Tibial nerve (tissue), 4 donors: ENCODE data around the gene COPE. TPM values are rescaled to one million over a fixed set of nuclear protein-coding genes. Genes with fewer than 3 reads are reported as not detected.

ENCODE experiments used
- DNase-seq, 2 donors: peaks; one replicate each; pipeline ENCODE4 v3.0.0-alpha.2; 2019; ENCODE audit warnings: low spot score in 2 of 2
- H3K27ac ChIP-seq, 4 donors: fragments of 200-600 bp; sonication (generic) in 3 of 4; one replicate each; pipeline ENCODE4 v1.5.1; 2017 to 2019; ENCODE audit warnings: mild to moderate bottlenecking in 1 of 4
- H3K27me3 ChIP-seq, 2 donors: fragments of 200-600 bp; sonication (generic) in 1 of 2; one replicate each; pipeline versions ENCODE4 v1.5.1 to v1.6.0; 2017 to 2019
- H3K36me3 ChIP-seq, 3 donors: fragments of 200-600 bp; sonication (generic); one replicate each; pipeline ENCODE4 v1.5.1; 2018 to 2019
- H3K4me1 ChIP-seq, 4 donors: fragments of 200-600 bp; sonication (generic) in 3 of 4; one replicate each; pipeline ENCODE4 v1.5.1; 2017 to 2019
- H3K4me3 ChIP-seq, 4 donors: fragments of 200-600 bp; sonication (generic) in 3 of 4; one replicate each; pipeline ENCODE4 v1.5.1; 2017 to 2019; ENCODE audit warnings: mild to moderate bottlenecking in 1 of 4, moderate library complexity in 1 of 4
- H3K9me3 ChIP-seq, 4 donors: fragments of 200-600 bp; sonication (generic) in 3 of 4; one replicate each; pipeline ENCODE4 v1.5.1; 2017 to 2019
- CTCF ChIP-seq, 5 experiments: fragments of 200-600 bp in 3 of 5; fragments of 450-650 bp in 2 of 5; sonication (generic) in 3 of 5; IDR thresholded peaks; one replicate each; pipeline ENCODE4 v1.5.1; 2016 to 2019; ENCODE audit warnings: antibody characterized with exemption in 5 of 5, mild to moderate bottlenecking in 3 of 5, moderate library complexity in 2 of 5
- EP300 ChIP-seq, 2 donors: sonication (generic); formaldehyde crosslinking; IDR thresholded peaks; one replicate each; pipeline ENCODE4 v1.6.1; 2017; ENCODE audit warnings: antibody characterized with exemption in 2 of 2, mild to moderate bottlenecking in 1 of 2
- POLR2A ChIP-seq, 2 donors: fragments of 450-650 bp; IDR thresholded peaks; one replicate each; pipeline ENCODE4 v1.6.1; 2017; ENCODE audit warnings: antibody characterized with exemption in 2 of 2, mild to moderate bottlenecking in 2 of 2, moderate library complexity in 2 of 2
- WGBS, 2 donors: methylation state at CpG; one replicate each; pipeline ENCODE4 v1.1.5; 2018; 5-methylcytosine and 5-hydroxymethylcytosine counted together
- total RNA-seq, 4 donors: library from RNA; depleted of rRNA; stranded (reverse); fragments of >200 nt; gene quantifications; one replicate each; pipeline ENCODE4 v1.1.0, GENCODE V29; 2016

COPE gene
- total RNA-seq, 4 donors from 2014 or later = 151 to 266 (median 183) TPM

- Histone ChIP-seq H3K4me3 (no peak overlapping the region), H3K4me1 (peaks cover 0 to 22% (median 10%) of the 10 kb centered on the region in 4 donors), H3K36me3 (peaks cover 6 to 58% (median 17%) of the 10 kb centered on the region in 3 donors), H3K9me3 (no peaks in the 10 kb centered on the region), H3K27me3 (no peaks in the 10 kb centered on the region), H3K27ac (no peak overlapping the region)
- DNase-seq = no peak
- 51 to 69% methylated on average over 39 to 52 of the region's 71 CpGs for WGBS, 2 donors
- no peak for TF ChIP-seq CTCF (IDR thresholded peaks at IDR 0.05)
- TF ChIP-seq EP300 (IDR thresholded peaks at IDR 0.05) = no peak
- TF ChIP-seq POLR2A (IDR thresholded peaks at IDR 0.05) = no peak
These were observed 50.1 kb downstream of the COPE start for GRCh38 chr19:18869023-18869618.

- TF ChIP-seq POLR2A (IDR thresholded peaks at IDR 0.05) = no peak
- Histone ChIP-seq H3K36me3 (peaks cover 9 to 62% (median 23%) of the 10 kb centered on the region in 3 donors), H3K27ac (no peak overlapping the region), H3K27me3 (no peaks in the 10 kb centered on the region), H3K4me1 (peaks cover 0 to 22% (median 10%) of the 10 kb centered on the region in 4 donors), H3K9me3 (no peaks in the 10 kb centered on the region), H3K4me3 (no peak overlapping the region)
- DNase-seq = no peak
- 57 to 80% methylated on average over 54 to 64 of the region's 77 CpGs for WGBS, 2 donors
These were observed 50.7 kb downstream of the COPE start for GRCh38 chr19:18868380-18869022.

GRCh38 chr19:18867751-18868150 is 51.4 kb downstream of the COPE start:
- TF ChIP-seq CTCF (IDR thresholded peaks at IDR 0.05) (no peak), EP300 (IDR thresholded peaks at IDR 0.05) (no peak), POLR2A (IDR thresholded peaks at IDR 0.05) (no peak)
- Histone ChIP-seq H3K27me3 (no peaks in the 10 kb centered on the region), H3K27ac (no peak overlapping the region), H3K4me3 (no peak overlapping the region), H3K36me3 (peaks cover 11 to 70% (median 31%) of the 10 kb centered on the region in 3 donors), H3K4me1 (peaks cover 0 to 22% (median 10%) of the 10 kb centered on the region in 4 donors), H3K9me3 (no peaks in the 10 kb centered on the region)
- WGBS, 2 donors = 94 to 95% methylated on average over 23 of the region's 23 CpGs
- DNase-seq = no peak

GRCh38 chr19:18867199-18867598 is 52.0 kb downstream of the COPE start:
- Histone ChIP-seq H3K27me3 (no peaks in the 10 kb centered on the region), H3K9me3 (no peaks in the 10 kb centered on the region), H3K4me1 (peaks cover 0 to 22% (median 10%) of the 10 kb centered on the region in 4 donors), H3K36me3 (peaks cover 11 to 75% (median 31%) of the 10 kb centered on the region in 3 donors), H3K4me3 (no peak overlapping the region), H3K27ac (no peak overlapping the region)
- no peak for TF ChIP-seq EP300 (IDR thresholded peaks at IDR 0.05)
- TF ChIP-seq CTCF (IDR thresholded peaks at IDR 0.05) = no peak
- TF ChIP-seq POLR2A (IDR thresholded peaks at IDR 0.05) = no peak
- WGBS, 2 donors = 88 to 92% methylated on average over 20 to 22 of the region's 23 CpGs
- DNase-seq = no peak

GRCh38 chr19:18866800-18867123 is 52.4 kb downstream of the COPE start:
- WGBS, 2 donors = 67 to 69% methylated on average over 17 of the region's 17 CpGs
- peak overlapping the region in 1 of 4 donors; percentile 8 for H3K27ac ChIP-seq
- no peaks in the 10 kb centered on the region for H3K27me3 ChIP-seq
- no peaks in the 10 kb centered on the region for H3K9me3 ChIP-seq
- H3K4me1 ChIP-seq = peaks cover 0 to 22% (median 10%) of the 10 kb centered on the region in 4 donors
- no peak overlapping the region for H3K4me3 ChIP-seq
- TF ChIP-seq POLR2A (IDR thresholded peaks at IDR 0.05) = no peak
- peak in 2 of 5 experiments; percentile 13 to 19 for TF ChIP-seq CTCF (IDR thresholded peaks at IDR 0.05)
- TF ChIP-seq EP300 (IDR thresholded peaks at IDR 0.05) = no peak
- no peak for DNase-seq
- H3K36me3 ChIP-seq = peaks cover 11 to 80% (median 31%) of the 10 kb centered on the region in 3 donors
